ENCODE data around the gene GAS7. TPM values are rescaled to one million over a fixed set of nuclear protein-coding genes. Genes with fewer than 3 reads are reported as not detected.

The GAS7 gene
- total RNA-seq, 6 donors from 2014 or later = 19.9 to 87.1 (median 41.5) TPM

DNA sequence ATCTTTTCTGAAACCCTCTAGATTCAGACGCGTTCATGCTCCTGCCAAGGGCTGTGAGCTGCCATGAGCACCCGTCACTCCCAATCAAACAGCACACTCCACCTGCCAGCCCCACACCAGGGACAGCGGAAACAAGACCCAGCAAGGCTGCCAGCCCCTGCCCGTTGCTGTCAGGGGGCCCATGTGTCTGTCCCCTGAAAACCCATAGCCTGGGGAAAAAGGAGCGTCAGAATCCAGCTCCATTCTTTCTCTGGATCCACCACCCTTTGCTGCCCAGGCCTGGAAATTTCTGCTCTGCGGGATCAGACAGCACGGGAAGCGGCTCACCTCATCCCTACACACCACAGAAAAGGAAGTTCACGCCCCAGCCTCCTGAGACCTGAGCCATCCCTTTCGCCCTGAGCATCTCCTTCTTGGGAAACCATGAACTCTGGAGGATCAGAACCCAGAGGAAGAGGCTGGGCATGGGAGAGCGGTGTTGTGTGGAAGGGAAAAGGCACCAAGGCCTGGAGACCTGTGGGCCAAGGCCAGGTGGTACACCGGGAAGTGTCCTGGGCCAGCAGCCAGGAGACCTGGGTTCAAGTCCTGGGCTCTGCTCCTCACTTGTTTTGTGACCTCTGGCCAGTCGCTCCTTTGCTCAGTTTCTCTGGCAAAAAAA, 241.8 kb downstream of the GAS7 start:
- ATAC-seq (ENCODE audit: low FRiP score in 2 of 2) = no peak
- Histone ChIP-seq H3K27me3 (peaks cover 0 to 2% (median 0%) of the 10 kb centered on the region in 4 donors), H3K36me3 (peaks cover 0 to 3% (median 0%) of the 10 kb centered on the region in 4 donors), H3K4me1 (no peaks in the 10 kb centered on the region), H3K9me3 (no peaks in the 10 kb centered on the region), H3K4me3 (no peak overlapping the region), H3K27ac (no peak overlapping the region)
- DNase-seq = no peak
- 63 to 79% methylated on average over 12 to 14 of the region's 14 CpGs for whole genome bisulfite sequencing, 2 donors
- no peak for TF ChIP-seq POLR2AphosphoS5 (IDR thresholded peaks at IDR 0.05)
- TF ChIP-seq POLR2A (IDR thresholded peaks at IDR 0.05) = no peak
- no peak for TF ChIP-seq CTCF (IDR thresholded peaks at IDR 0.05)
- no peak for TF ChIP-seq EP300 (IDR thresholded peaks at IDR 0.05)

DNA sequence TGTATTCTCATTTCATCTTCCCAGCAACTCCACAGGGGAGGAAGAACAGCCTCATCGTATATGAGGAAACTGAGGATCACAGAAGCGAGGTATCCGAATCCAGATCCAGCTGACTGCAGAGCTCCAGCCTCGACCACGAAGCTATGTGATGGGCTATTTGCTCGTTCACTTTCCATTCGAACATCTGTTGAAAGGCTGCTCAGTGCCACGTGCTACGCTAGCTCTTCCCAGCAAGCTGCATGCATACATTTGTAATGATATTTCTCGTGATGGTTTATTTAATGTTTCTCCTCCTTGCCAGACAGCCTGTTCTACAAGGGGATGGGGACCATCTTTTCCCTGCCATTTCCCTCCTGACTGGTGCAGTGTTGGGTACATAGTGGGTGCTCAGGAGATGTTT, 244.9 kb downstream of the GAS7 start:
- ATAC-seq (ENCODE audit: low FRiP score in 2 of 2) = no peak
- TF ChIP-seq CTCF (IDR thresholded peaks at IDR 0.05) (no peak), EP300 (IDR thresholded peaks at IDR 0.05) (no peak), POLR2A (IDR thresholded peaks at IDR 0.05) (no peak), POLR2AphosphoS5 (IDR thresholded peaks at IDR 0.05) (no peak)
- no peak for DNase-seq
- Histone ChIP-seq H3K9me3 (no peaks in the 10 kb centered on the region), H3K27me3 (no peaks in the 10 kb centered on the region), H3K36me3 (peaks cover 0 to 3% (median 0%) of the 10 kb centered on the region in 4 donors), H3K4me1 (no peaks in the 10 kb centered on the region), H3K27ac (no peak overlapping the region), H3K4me3 (no peak overlapping the region)
- 69 to 87% methylated on average over 10 of the region's 10 CpGs for WGBS, 2 donors

DNA sequence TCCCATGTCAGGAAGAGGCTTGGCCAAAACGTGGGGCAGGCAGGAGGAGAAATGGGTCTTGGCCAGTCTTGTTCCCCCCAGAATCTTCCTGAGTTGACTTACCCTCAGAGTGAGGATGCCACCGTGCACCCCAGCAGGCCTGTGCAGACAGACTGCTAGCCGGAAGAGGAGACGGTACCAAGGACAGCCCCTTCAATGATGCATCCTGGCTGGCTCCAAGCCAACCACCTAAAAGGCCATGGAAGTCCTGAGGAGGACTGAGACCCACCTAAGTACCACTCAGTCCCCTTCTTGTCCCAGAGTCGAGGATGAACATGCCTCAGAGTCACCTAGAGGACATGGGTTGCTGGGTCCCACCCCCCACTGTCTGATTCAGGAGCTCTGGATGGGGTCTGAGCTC, 246.6 kb downstream of the GAS7 start:
- H3K4me1 ChIP-seq = no peaks in the 10 kb centered on the region
- DNase-seq (no peak), ATAC-seq (ENCODE audit: low FRiP score in 2 of 2) (no peak)
- H3K9me3 ChIP-seq = no peaks in the 10 kb centered on the region
- WGBS, 2 donors = 64 to 67% methylated on average over 3 to 5 of the region's 5 CpGs
- no peaks in the 10 kb centered on the region for H3K27me3 ChIP-seq
- TF ChIP-seq POLR2AphosphoS5 (IDR thresholded peaks at IDR 0.05) (no peak), POLR2A (IDR thresholded peaks at IDR 0.05) (no peak), EP300 (IDR thresholded peaks at IDR 0.05) (no peak), CTCF (IDR thresholded peaks at IDR 0.05) (no peak)
- no peak overlapping the region for H3K27ac ChIP-seq
- H3K36me3 ChIP-seq = no peaks in the 10 kb centered on the region
- no peak overlapping the region for H3K4me3 ChIP-seq

- DNase-seq (no peak), ATAC-seq (ENCODE audit: low FRiP score in 2 of 2) (peak in 1 of 2 donors; percentile 56)
- Histone ChIP-seq H3K36me3 (peaks cover 0 to 5% (median 0%) of the 10 kb centered on the region in 4 donors), H3K4me1 (no peaks in the 10 kb centered on the region), H3K27me3 (no peaks in the 10 kb centered on the region), H3K27ac (no peak overlapping the region), H3K4me3 (no peak overlapping the region), H3K9me3 (no peaks in the 10 kb centered on the region)
- 71 to 73% methylated on average over 8 to 10 of the region's 10 CpGs for WGBS, 2 donors
- TF ChIP-seq POLR2A (IDR thresholded peaks at IDR 0.05) (no peak), POLR2AphosphoS5 (IDR thresholded peaks at IDR 0.05) (no peak), CTCF (IDR thresholded peaks at IDR 0.05) (no peak), EP300 (IDR thresholded peaks at IDR 0.05) (no peak)
These were observed 249.5 kb downstream of the GAS7 start for GRCh38 chr17:9948928-9949327.

DNA sequence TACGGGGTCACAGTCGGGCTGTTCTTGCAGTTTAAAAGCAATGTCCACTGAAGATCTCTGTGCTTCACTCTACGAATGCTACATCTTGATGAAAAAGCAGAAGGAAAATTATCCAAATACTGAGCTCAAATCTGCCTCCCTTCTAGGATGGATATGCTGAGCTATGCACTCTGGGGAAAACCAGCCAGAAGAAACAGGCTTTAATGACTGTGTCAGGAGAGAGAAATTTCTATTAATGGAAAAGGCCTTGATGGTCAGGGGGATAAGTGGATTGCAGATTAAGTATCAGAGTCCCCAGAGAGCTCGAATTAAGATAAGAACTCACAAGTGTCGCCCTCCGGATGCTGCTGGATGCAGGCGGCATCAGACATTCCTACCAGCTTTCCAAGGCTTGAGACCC, 253.7 kb downstream of the GAS7 start:
- DNase-seq (no peak), ATAC-seq (ENCODE audit: low FRiP score in 2 of 2) (no peak)
- no peaks in the 10 kb centered on the region for H3K27me3 ChIP-seq
- H3K4me1 ChIP-seq = no peaks in the 10 kb centered on the region
- WGBS, 2 donors = 74 to 76% methylated on average over 7 of the region's 7 CpGs
- TF ChIP-seq POLR2A (IDR thresholded peaks at IDR 0.05) = no peak
- TF ChIP-seq POLR2AphosphoS5 (IDR thresholded peaks at IDR 0.05) = no peak
- TF ChIP-seq EP300 (IDR thresholded peaks at IDR 0.05) = no peak
- TF ChIP-seq CTCF (IDR thresholded peaks at IDR 0.05) = no peak
- no peaks in the 10 kb centered on the region for H3K9me3 ChIP-seq
- peaks cover 0 to 26% (median 5%) of the 10 kb centered on the region in 4 donors for H3K36me3 ChIP-seq
- no peak overlapping the region for H3K27ac ChIP-seq
- no peak overlapping the region for H3K4me3 ChIP-seq
